HFF-Myc (cell line): ENCODE data around the gene EXOC5.

Experiments used
- DNase-seq: peaks from one replicate; pipeline ENCODE4 v3.0.0-alpha.2; 2011; ENCODE audit warnings: low read depth; ENCODE audit errors: extremely low read depth
- H3K4me3 ChIP-seq: replicated peaks from 2 replicates; pipeline ENCODE4 v1.5.1; 2011; ENCODE audit warnings: low read depth, mild to moderate bottlenecking, control low read depth, low read length
- TF ChIP-seq, protein P1 (sequence below): IDR thresholded peaks from 2 replicates; pipeline ENCODE4 v1.5.1; 2012; ENCODE audit warnings: mild to moderate bottlenecking, low read depth, low read length, control low read depth; ENCODE audit errors: missing control alignments

Gene EXOC5

GRCh38 chr14:57182760-57183503, 85.8 kb downstream of the EXOC5 start:
- TF ChIP-seq, protein P1, sequence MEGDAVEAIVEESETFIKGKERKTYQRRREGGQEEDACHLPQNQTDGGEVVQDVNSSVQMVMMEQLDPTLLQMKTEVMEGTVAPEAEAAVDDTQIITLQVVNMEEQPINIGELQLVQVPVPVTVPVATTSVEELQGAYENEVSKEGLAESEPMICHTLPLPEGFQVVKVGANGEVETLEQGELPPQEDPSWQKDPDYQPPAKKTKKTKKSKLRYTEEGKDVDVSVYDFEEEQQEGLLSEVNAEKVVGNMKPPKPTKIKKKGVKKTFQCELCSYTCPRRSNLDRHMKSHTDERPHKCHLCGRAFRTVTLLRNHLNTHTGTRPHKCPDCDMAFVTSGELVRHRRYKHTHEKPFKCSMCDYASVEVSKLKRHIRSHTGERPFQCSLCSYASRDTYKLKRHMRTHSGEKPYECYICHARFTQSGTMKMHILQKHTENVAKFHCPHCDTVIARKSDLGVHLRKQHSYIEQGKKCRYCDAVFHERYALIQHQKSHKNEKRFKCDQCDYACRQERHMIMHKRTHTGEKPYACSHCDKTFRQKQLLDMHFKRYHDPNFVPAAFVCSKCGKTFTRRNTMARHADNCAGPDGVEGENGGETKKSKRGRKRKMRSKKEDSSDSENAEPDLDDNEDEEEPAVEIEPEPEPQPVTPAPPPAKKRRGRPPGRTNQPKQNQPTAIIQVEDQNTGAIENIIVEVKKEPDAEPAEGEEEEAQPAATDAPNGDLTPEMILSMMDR = peak; percentile 46
- DNase-seq = no peak

DNA sequence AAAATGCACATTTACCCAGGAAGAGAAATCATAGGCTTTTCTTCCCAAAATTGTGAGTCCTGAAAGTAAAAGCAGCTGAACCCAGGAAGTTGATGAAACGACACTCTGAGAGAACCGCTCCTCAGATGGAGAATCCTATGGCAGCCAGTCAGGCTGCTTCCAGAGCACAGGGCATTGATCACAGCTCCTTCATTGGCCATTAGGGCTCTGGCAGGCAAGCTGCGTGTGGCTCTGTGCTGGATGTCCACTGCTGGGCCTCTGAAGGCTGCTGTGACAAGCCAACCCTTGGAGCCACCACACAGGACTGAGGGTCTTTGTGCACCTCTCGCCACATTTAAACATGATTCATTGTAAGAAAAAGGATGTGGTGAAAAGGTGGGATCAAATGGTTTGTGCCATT, 89.4 kb downstream of the EXOC5 start:
- no peak for DNase-seq
- TF ChIP-seq, protein P1 = no peak
- no peak overlapping the region for H3K4me3 ChIP-seq

More at GRCh38 chr14:57182760-57183503, 85.8 kb downstream of the EXOC5 start:
- H3K4me3 ChIP-seq = no peak overlapping the region

GRCh38 chr14:57174466-57174865, 94.2 kb downstream of the EXOC5 start:
- DNase-seq = no peak
- TF ChIP-seq, protein P1 = no peak
- H3K4me3 ChIP-seq = no peak overlapping the region

GRCh38 chr14:57171903-57172302, 96.8 kb downstream of the EXOC5 start:
- no peak for DNase-seq
- H3K4me3 ChIP-seq = no peak overlapping the region
- TF ChIP-seq, protein P1 = no peak

- H3K4me3 ChIP-seq = no peak overlapping the region
- no peak for DNase-seq
- TF ChIP-seq, protein P1 = no peak
Measured at GRCh38 chr14:57171363-57171762, 97.3 kb downstream of the EXOC5 start.

DNA sequence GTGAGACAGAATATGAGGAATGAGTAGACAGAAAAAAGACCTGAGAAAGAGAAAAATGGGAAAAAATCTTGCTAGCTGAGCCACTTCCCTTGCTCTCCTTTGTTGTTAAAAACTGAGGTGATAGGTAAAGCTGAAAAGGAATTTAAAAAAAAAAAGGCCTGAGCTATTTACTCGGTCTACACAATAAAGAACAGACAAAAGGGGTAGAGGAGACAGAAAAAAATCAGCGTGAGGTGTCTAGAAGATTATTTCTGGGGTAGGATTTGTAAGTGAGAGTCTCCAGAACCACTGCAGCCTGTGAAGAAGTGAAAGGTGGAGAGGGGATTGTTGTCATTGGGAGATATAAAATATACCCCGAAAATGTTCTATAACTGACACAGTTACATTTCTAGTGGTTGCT, 98.8 kb downstream of the EXOC5 start:
- DNase-seq = no peak
- H3K4me3 ChIP-seq = no peak overlapping the region
- TF ChIP-seq, protein P1 = no peak
